Stomach (tissue), 9 donors: ENCODE results near the gene MYO9A. TPM values are rescaled to one million over a fixed set of nuclear protein-coding genes. Genes with fewer than 3 reads are reported as not detected.

Source experiments
- DNase-seq, 2 donors: peaks; one replicate each; pipeline versions ENCODE4 v3.0.0 to v3.0.0-alpha.2; 2013 to 2019
- H3K27ac ChIP-seq, 5 donors: fragments of 200-600 bp in 4 of 5; sonication (generic) in 4 of 5; one replicate each; pipeline ENCODE4 v1.5.1; 2013 to 2019; ENCODE audit warnings: mild to moderate bottlenecking in 1 of 5, moderate library complexity in 1 of 5
- H3K27me3 ChIP-seq, 3 donors: fragments of 200-600 bp; sonication (generic); one replicate each; pipeline ENCODE4 v1.5.1; 2017 to 2019; ENCODE audit warnings: mixed run types in 1 of 3
- H3K36me3 ChIP-seq, 4 donors: fragments of 200-600 bp; sonication (generic); 1 replicate in 3 of 4; 2 replicates in 1 of 4; pipeline ENCODE4 v1.5.1; 2016 to 2019
- H3K4me1 ChIP-seq, 4 donors: fragments of 200-600 bp; sonication (generic); one replicate each; pipeline ENCODE4 v1.5.1; 2016 to 2019
- H3K4me3 ChIP-seq, 4 donors: fragments of 200-600 bp; sonication (generic) in 3 of 4; one replicate each; pipeline ENCODE4 v1.5.1; 2016 to 2019; ENCODE audit warnings: mild to moderate bottlenecking in 1 of 4
- H3K9me3 ChIP-seq, 4 donors: fragments of 200-600 bp; sonication (generic); one replicate each; pipeline ENCODE4 v1.5.1; 2016 to 2019
- CTCF ChIP-seq, 7 experiments: fragments of 450-650 bp in 4 of 7; fragments of 200-600 bp in 3 of 7; sonication (generic) in 3 of 7; IDR thresholded peaks; one replicate each; pipeline ENCODE4 v1.5.1; 2016 to 2019; ENCODE audit warnings: antibody characterized with exemption in 7 of 7, control low read depth in 2 of 7, mild to moderate bottlenecking in 1 of 7
- EP300 ChIP-seq: sonication (generic); formaldehyde crosslinking; IDR thresholded peaks from one replicate; pipeline ENCODE4 v1.6.1; 2017; ENCODE audit warnings: antibody characterized with exemption
- POLR2A ChIP-seq, 4 donors: fragments of 450-650 bp; IDR thresholded peaks; one replicate each; pipeline ENCODE4 v1.6.1; 2016; ENCODE audit warnings: antibody characterized with exemption in 4 of 4, control low read depth in 2 of 4, mild to moderate bottlenecking in 1 of 4, moderate library complexity in 1 of 4
- POLR2AphosphoS5 ChIP-seq, 3 donors: sonication (generic); formaldehyde crosslinking; IDR thresholded peaks; one replicate each; pipeline ENCODE4 v1.6.1; 2016; ENCODE audit warnings: antibody characterized with exemption in 3 of 3
- WGBS, 5 donors: extraction: QIAGEN DNeasy Blood & Tissue Kit in 3 of 5; methylation state at CpG; one replicate each; pipeline versions ENCODE4 v1.1.5 to v1.1.7; 2013 to 2018; 5-methylcytosine and 5-hydroxymethylcytosine counted together
- intact Hi-C: fragments of 100-400 bp; cut with DNase I; formaldehyde crosslinking; loops from one replicate; pipeline ENCODE4 v1.15.1; 2023; ENCODE audit warnings: low total_unique reads
- polyA plus RNA-seq, 3 donors: library from polyadenylated mRNA; stranded (reverse); fragments of 200-250 nt; gene quantifications; one replicate each; pipeline ENCODE4 v1.2.3, GENCODE V29; 2013
- total RNA-seq, 5 donors: library from RNA; depleted of rRNA; stranded (reverse); fragments of >200 nt; gene quantifications; one replicate each; pipeline versions ENCODE4 v1.1.0 to v1.2.3, GENCODE V29; 2014 to 2016
- donor health status: healthy with polysubstance abuse.
- donor health status: Bipolar disorder and iron deficiency.
- donor health status: healthy.

MYO9A gene
- total and polyA plus RNA-seq, 8 donors, result 2.2 to 120 (median 39.0) TPM

- H3K27me3 ChIP-seq, result no peaks in the 10 kb centered on the region
- WGBS, 5 donors, result 83 to 89% (median 86%) methylated on average over 6 of the region's 6 CpGs
- no peak overlapping the region for H3K4me3 ChIP-seq
These were observed 338.7 kb downstream of the MYO9A start for GRCh38 chr15:71779073-71779797.

GRCh38 chr15:71777216-71777943 is 340.6 kb downstream of the MYO9A start:
- Histone ChIP-seq H3K4me1 (peaks cover 0 to 9% (median 4%) of the 10 kb centered on the region in 4 donors), H3K36me3 (peaks cover 0 to 26% (median 11%) of the 10 kb centered on the region in 4 donors), H3K9me3 (no peaks in the 10 kb centered on the region), H3K27me3 (no peaks in the 10 kb centered on the region), H3K27ac (no peak overlapping the region), H3K4me3 (no peak overlapping the region)
- 84 to 89% (median 86%) methylated on average over 16 of the region's 16 CpGs for WGBS, 5 donors
- TF ChIP-seq EP300 (no peak), POLR2A (IDR thresholded peaks at IDR 0.05) (no peak), CTCF (IDR thresholded peaks at IDR 0.05) (no peak), POLR2AphosphoS5 (IDR thresholded peaks at IDR 0.05) (no peak)
- no peak for DNase-seq
- intact Hi-C loops, result no loop called here

More at GRCh38 chr15:71779073-71779797, 338.7 kb downstream of the MYO9A start:
- Histone ChIP-seq H3K9me3 (no peaks in the 10 kb centered on the region), H3K4me1 (peaks cover 0 to 9% (median 4%) of the 10 kb centered on the region in 4 donors), H3K27ac (no peak overlapping the region), H3K36me3 (peaks cover 0 to 20% (median 8%) of the 10 kb centered on the region in 4 donors)
- intact Hi-C loops, result no loop called here
- no peak for TF ChIP-seq CTCF (IDR thresholded peaks at IDR 0.05)
- no peak for TF ChIP-seq POLR2AphosphoS5 (IDR thresholded peaks at IDR 0.05)
- TF ChIP-seq POLR2A (IDR thresholded peaks at IDR 0.05), result no peak
- no peak for TF ChIP-seq EP300
- DNase-seq, result no peak

GRCh38 chr15:71776304-71776703 is 341.6 kb downstream of the MYO9A start:
- peaks cover 0 to 9% (median 4%) of the 10 kb centered on the region in 4 donors for H3K4me1 ChIP-seq
- no peaks in the 10 kb centered on the region for H3K27me3 ChIP-seq
- TF ChIP-seq EP300, result no peak
- intact Hi-C loops, result no loop called here
- no peak for DNase-seq
- H3K9me3 ChIP-seq, result no peaks in the 10 kb centered on the region
- no peak overlapping the region for H3K4me3 ChIP-seq
- peaks cover 0 to 37% (median 17%) of the 10 kb centered on the region in 4 donors for H3K36me3 ChIP-seq
- no peak overlapping the region for H3K27ac ChIP-seq
- WGBS, 5 donors, result 68 to 77% (median 74%) methylated on average over 3 of the region's 3 CpGs

- no peak overlapping the region for H3K27ac ChIP-seq
- intact Hi-C loops, result no loop called here
- H3K4me3 ChIP-seq, result no peak overlapping the region
- no peaks in the 10 kb centered on the region for H3K27me3 ChIP-seq
- peaks cover 0 to 9% (median 4%) of the 10 kb centered on the region in 4 donors for H3K4me1 ChIP-seq
- peaks cover 0 to 41% (median 21%) of the 10 kb centered on the region in 4 donors for H3K36me3 ChIP-seq
- H3K9me3 ChIP-seq, result no peaks in the 10 kb centered on the region
- DNase-seq, result no peak
- TF ChIP-seq CTCF (IDR thresholded peaks at IDR 0.05) (no peak), EP300 (no peak), POLR2A (IDR thresholded peaks at IDR 0.05) (no peak), POLR2AphosphoS5 (IDR thresholded peaks at IDR 0.05) (no peak)
These were observed 342.1 kb downstream of the MYO9A start for GRCh38 chr15:71775856-71776255.
